Activated T-cell treated with anti-CD3 and anti-CD28 coated beads, Interleukin-2, amount 50 U/mL, for 4 hours (primary cell): ENCODE data around the gene POU2AF3. TPM values are rescaled to one million over a fixed set of nuclear protein-coding genes. Genes with fewer than 3 reads are reported as not detected.
"Not testable (repeated sequence)": the region's sequence is repeated elsewhere in the genome, so short reads cannot be mapped to it uniquely, and the experiment has no call there.

Experiments used
- ATAC-seq, 2 donors: fragments of 200-7000 bp; cut with Tn5 transposase; one replicate each; pipeline ENCODE4 v1.10.0; 2021
- DNase-seq: peaks from one replicate; pipeline ENCODE4 v3.0.0-alpha.2; 2020
- H3K27me3 Mint-ChIP-seq: one replicate; pipeline ENCODE4 v1.8.0; 2021; ENCODE audit warnings: low read depth, mixed read lengths
- H3K36me3 Mint-ChIP-seq: one replicate; pipeline ENCODE4 v1.8.0; 2022; ENCODE audit warnings: mixed read lengths; ENCODE audit not compliant: insufficient read depth
- H3K4me1 Mint-ChIP-seq: one replicate; pipeline ENCODE4 v1.8.0; 2021; ENCODE audit warnings: low read depth, mixed read lengths
- H3K4me3 Mint-ChIP-seq: one replicate; pipeline ENCODE4 v1.8.0; 2021; ENCODE audit warnings: mild to moderate bottlenecking, moderate library complexity, mixed read lengths
- H3K9me3 Mint-ChIP-seq: one replicate; pipeline ENCODE4 v1.8.0; 2021; ENCODE audit warnings: mixed read lengths
- total RNA-seq, 3 donors: library from RNA; stranded (reverse); gene quantifications; one replicate each; pipeline ENCODE4 v1.2.1, GENCODE V29; 2021

Gene POU2AF3
- total RNA-seq, 3 donors from 2014 or later, result not detected

DNA sequence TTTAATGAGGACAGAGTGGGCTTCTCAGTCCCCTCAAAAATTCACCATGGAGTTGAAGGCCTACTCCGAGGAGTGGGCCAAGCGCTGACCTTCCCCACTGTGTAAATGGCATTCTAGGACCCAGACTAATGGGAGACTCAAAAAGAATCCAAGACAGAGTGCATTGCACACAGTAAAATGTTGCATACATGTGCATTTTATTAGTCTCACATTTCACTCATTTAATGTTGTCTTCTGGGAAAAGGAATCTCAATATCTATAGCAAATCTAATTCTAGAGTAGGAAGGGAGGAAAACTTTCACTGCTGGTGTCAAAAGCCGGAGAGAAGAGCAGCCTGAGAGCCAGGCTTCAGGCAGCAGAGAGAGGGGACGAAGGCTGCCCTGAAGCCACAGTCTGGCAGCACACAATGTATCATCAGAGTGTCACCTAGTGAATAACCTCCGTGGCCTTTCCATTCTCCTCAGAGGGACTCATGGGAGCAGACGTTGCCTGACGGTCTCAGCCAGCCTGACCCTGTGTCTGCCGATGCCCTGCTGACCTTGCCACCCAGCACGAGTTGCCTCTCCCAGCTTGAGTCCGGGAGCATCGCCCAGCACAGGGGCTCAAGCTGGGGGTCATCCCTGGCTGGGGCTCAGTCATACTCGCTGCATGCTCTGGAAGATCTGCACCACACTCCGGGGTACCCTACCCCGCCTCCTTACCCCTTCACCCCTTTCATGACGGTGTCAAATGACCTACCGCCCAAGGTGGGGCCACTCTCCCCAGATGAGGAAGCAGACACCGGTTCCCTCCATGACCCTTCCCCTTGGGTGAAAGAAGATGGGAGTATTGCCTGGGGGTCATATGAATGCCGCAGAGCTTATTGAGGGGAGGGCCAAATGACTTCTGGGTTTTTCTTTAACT, 12.9 kb upstream of the POU2AF3 start:
- DNase-seq, result no peak
- Mint-ChIP-seq H3K4me1 (no peaks in the 10 kb centered on the region), H3K9me3 (no peaks in the 10 kb centered on the region), H3K27me3 (no peaks in the 10 kb centered on the region), H3K4me3 (no peak overlapping the region), H3K36me3 (no peaks in the 10 kb centered on the region)
- ATAC-seq, result peak in 1 of 2 donors; percentile 30

DNA sequence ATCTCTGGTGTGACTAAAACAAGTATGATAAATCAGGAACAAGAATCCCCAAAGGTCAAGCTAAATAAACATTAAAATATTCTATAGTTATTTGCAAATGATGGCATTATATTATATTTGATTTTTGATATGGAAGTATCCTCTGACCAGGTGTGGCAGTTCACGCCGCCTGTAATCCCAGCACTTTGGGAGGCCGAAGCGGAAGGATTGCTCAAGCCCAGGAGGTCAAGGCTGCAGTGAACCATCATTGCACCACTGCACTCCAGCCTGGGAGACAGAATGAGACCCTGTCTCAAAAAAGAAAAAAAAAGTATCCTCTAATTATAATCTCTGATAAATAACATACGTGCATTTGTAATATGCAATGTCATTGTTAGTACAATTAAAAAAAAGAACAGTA, 6.6 kb upstream of the POU2AF3 start:
- Mint-ChIP-seq H3K4me3 (no peak overlapping the region), H3K9me3 (no peaks in the 10 kb centered on the region), H3K27me3 (peaks cover 6% of the 10 kb centered on the region), H3K36me3 (no peaks in the 10 kb centered on the region), H3K4me1 (no peaks in the 10 kb centered on the region)
- DNase-seq, result no peak
- no peak for ATAC-seq

DNA sequence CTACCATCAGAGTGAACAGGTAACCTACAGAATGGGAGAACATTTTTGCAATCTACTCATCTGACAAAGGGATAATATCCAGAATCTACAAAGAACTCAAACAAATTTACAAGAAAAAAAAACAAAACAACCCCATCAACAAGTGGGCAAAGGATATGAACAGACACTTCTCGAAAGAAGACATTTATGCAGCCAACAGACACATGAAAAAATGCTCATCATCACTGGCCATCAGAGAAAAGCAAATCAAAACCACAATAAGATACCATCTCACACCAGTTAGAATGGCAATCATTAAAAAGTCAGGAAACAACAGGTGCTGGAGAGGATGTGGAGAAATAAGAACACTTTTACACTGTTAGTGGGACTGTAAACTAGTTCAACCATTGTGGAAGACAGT, 5.9 kb upstream of the POU2AF3 start:
- not testable (repeated sequence) for H3K9me3 Mint-ChIP-seq, H3K4me3 Mint-ChIP-seq, H3K4me1 Mint-ChIP-seq, H3K36me3 Mint-ChIP-seq, ATAC-seq, DNase-seq, H3K27me3 Mint-ChIP-seq

GRCh38 chr11:111296196-111296595, 2.1 kb upstream of the POU2AF3 start:
- peaks cover 2% of the 10 kb centered on the region for H3K4me1 Mint-ChIP-seq
- peaks cover 34% of the 10 kb centered on the region for H3K27me3 Mint-ChIP-seq
- H3K9me3 Mint-ChIP-seq, result no peaks in the 10 kb centered on the region
- H3K36me3 Mint-ChIP-seq, result no peaks in the 10 kb centered on the region
- ATAC-seq, result no peak
- DNase-seq, result no peak
- no peak overlapping the region for H3K4me3 Mint-ChIP-seq

GRCh38 chr11:111297696-111298095, 650 bp upstream of the POU2AF3 start:
- no peak overlapping the region for H3K4me3 Mint-ChIP-seq
- no peak for ATAC-seq
- H3K4me1 Mint-ChIP-seq, result peaks cover 2% of the 10 kb centered on the region
- no peaks in the 10 kb centered on the region for H3K36me3 Mint-ChIP-seq
- no peak for DNase-seq
- H3K9me3 Mint-ChIP-seq, result no peaks in the 10 kb centered on the region
- H3K27me3 Mint-ChIP-seq, result peaks cover 36% of the 10 kb centered on the region

GRCh38 chr11:111299101-111300026, 1.0 kb downstream of the POU2AF3 start:
- peak; percentile 36 to 55 for ATAC-seq
- Mint-ChIP-seq H3K36me3 (no peaks in the 10 kb centered on the region), H3K9me3 (no peaks in the 10 kb centered on the region), H3K27me3 (peaks cover 41% of the 10 kb centered on the region), H3K4me3 (no peak overlapping the region), H3K4me1 (peaks cover 2% of the 10 kb centered on the region)
- no peak for DNase-seq

DNA sequence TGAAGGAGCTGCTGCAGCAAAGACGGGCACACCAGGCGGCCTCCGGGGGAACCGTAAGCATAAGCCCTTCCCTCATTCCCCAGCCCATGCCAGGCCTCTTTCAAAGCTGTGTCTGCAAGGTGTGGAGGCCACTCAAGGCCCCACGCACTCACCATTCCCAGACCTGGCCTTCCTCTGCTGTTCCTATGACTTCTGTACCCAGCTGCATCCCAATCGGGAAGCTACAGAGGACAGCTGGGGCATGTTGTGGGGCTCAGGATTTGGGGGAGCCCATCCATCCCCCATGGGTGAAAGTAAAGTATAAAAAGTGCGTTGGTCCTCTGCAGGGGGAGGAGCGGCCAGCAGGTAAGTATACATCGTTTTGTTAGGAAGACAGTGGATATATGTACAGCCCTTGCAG, 2.2 kb downstream of the POU2AF3 start:
- DNase-seq (no peak), ATAC-seq (no peak)
- Mint-ChIP-seq H3K27me3 (peaks cover 44% of the 10 kb centered on the region), H3K36me3 (no peaks in the 10 kb centered on the region), H3K4me1 (peaks cover 2% of the 10 kb centered on the region), H3K4me3 (no peak overlapping the region), H3K9me3 (no peaks in the 10 kb centered on the region)

DNA sequence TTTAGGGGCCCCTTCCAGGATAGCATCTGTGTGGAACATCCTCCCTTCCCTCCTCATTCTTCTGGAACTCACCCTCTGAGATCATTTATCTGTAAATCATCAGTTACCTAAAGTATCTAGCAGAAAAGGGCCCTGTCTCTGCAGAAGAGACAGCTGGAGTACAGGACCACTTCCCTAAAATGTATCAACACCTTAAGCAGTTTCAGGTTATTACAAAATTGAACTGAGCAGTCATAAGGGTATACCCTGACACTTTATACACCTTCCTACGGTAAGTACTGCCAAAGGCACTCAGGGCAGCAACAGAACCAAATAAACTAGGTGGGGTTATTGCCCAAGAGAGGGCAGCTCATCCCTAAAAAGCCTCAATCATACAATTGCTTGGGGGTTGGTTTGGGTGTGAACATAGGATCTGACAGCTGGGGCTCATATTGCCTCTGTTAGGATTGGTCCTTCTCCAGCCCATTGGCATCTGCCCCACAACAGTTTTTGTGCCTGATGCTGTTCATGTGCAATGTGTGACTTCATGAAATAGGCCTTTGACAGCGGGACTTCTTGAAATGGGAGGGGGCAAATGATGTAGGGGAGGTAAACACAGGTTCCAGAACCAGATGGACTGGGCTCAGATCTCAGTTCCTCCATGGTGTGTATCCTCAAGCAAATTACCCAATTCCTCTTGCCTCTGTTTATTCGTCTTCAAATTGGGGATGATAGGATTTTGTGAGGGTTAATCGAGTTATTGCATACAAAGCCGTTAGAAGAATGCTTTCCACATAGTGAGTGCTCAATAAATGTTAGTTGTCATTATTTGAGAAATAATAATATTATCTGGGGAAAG, 2.9 kb downstream of the POU2AF3 start:
- peaks cover 2% of the 10 kb centered on the region for H3K4me1 Mint-ChIP-seq
- peaks cover 44% of the 10 kb centered on the region for H3K27me3 Mint-ChIP-seq
- no peaks in the 10 kb centered on the region for H3K9me3 Mint-ChIP-seq
- DNase-seq (no peak), ATAC-seq (no peak)
- no peak overlapping the region for H3K4me3 Mint-ChIP-seq
- H3K36me3 Mint-ChIP-seq, result no peaks in the 10 kb centered on the region

DNA sequence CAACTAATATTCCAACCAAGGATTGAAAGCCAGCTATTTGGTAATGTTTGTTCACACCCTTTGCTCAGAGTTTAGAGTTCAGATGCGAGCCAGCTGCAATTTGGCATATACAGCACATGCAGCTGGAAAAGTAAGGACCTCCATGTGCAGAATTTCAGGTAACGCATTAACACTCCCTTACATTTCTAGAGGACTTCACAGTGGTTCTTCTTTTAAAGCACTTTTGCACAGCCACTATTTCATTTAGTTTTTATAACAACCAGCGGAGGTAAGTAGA, 3.4 kb downstream of the POU2AF3 start:
- Mint-ChIP-seq H3K36me3 (no peaks in the 10 kb centered on the region), H3K4me3 (no peak overlapping the region), H3K9me3 (no peaks in the 10 kb centered on the region), H3K4me1 (peaks cover 2% of the 10 kb centered on the region), H3K27me3 (peaks cover 43% of the 10 kb centered on the region)
- ATAC-seq, result no peak
- DNase-seq, result no peak

DNA sequence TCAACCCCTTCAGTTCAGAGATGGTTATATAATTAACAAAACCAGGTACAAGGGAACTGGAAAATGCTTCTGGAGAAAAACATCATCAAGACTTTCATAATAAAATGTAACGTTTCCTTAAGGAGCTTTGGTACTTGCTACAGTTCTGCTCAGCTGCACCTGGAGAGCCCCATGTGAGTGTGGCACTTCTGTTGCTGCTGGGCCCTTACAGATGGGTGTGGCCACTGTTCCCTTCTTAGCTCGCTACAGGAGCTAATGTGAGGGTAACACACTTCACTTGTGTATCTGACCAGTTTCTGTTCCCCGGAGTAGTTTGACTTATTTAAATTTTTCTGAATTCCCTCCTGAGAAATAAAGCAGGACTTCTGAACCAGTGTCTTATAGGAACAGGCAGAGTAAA, 4.0 kb downstream of the POU2AF3 start:
- DNase-seq (no peak), ATAC-seq (no peak)
- no peak overlapping the region for H3K4me3 Mint-ChIP-seq
- peaks cover 41% of the 10 kb centered on the region for H3K27me3 Mint-ChIP-seq
- no peaks in the 10 kb centered on the region for H3K9me3 Mint-ChIP-seq
- peaks cover 2% of the 10 kb centered on the region for H3K4me1 Mint-ChIP-seq
- no peaks in the 10 kb centered on the region for H3K36me3 Mint-ChIP-seq

- H3K4me3 Mint-ChIP-seq, result no peak overlapping the region
- H3K9me3 Mint-ChIP-seq, result no peaks in the 10 kb centered on the region
- no peak for DNase-seq
- H3K36me3 Mint-ChIP-seq, result no peaks in the 10 kb centered on the region
- H3K4me1 Mint-ChIP-seq, result peaks cover under 1% of the 10 kb centered on the region
- peaks cover 32% of the 10 kb centered on the region for H3K27me3 Mint-ChIP-seq
- ATAC-seq, result no peak
Observed at GRCh38 chr11:111303461-111303860, 5.1 kb downstream of the POU2AF3 start.

DNA sequence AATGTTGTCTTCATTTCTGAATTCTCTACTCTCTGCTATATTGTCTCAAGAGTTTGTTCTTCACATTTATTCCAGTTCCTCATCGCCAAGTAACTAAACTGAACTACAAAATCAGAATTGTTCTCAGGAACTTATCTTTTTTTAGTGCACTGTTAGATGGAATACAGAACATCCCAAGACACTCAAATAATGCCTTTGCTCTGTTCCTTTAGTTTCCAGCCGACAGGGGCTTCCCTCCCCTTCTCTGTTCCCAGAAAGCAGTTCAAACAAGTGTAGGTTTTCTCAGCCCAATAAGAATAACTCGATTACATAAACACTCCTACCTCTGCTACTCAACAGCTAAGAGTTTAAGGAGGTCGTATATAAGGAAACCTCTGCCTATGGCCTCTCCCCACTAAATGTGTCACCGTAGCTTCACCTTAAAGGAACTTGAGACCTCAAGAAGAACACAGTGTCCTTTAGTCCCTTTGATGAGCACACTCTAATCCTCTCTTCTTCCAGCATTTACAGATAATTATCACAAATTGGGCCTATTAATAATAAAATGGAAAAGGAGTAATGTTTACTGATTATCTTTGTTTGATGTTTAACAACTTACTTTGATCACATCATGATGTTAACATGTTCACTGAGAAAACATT, 6.9 kb downstream of the POU2AF3 start:
- Mint-ChIP-seq H3K27me3 (peaks cover 26% of the 10 kb centered on the region), H3K36me3 (no peaks in the 10 kb centered on the region), H3K4me1 (no peaks in the 10 kb centered on the region), H3K9me3 (no peaks in the 10 kb centered on the region), H3K4me3 (no peak overlapping the region)
- DNase-seq (no peak), ATAC-seq (no peak)

DNA sequence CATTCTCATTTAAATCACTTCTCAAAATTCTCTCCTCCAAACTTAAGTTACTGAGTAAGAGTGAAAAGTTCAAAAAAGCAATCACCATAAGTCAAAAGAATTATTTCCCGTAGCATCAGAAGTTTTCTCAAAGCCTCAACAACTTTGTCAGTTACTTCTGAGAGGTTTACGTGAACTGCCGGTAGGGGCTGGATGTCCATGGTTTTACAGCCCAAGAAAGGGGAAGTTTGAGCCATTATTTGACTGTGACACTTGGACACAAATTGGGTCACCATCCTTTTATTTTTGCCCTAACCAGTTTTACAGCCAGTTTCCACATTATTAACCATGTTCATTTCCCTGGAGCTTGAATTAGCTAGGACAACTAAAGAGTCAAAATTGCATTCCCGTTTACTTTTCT, 7.5 kb downstream of the POU2AF3 start:
- Mint-ChIP-seq H3K4me3 (no peak overlapping the region), H3K27me3 (peaks cover 20% of the 10 kb centered on the region), H3K36me3 (no peaks in the 10 kb centered on the region), H3K4me1 (no peaks in the 10 kb centered on the region), H3K9me3 (no peaks in the 10 kb centered on the region)
- ATAC-seq, result no peak
- DNase-seq, result no peak

DNA sequence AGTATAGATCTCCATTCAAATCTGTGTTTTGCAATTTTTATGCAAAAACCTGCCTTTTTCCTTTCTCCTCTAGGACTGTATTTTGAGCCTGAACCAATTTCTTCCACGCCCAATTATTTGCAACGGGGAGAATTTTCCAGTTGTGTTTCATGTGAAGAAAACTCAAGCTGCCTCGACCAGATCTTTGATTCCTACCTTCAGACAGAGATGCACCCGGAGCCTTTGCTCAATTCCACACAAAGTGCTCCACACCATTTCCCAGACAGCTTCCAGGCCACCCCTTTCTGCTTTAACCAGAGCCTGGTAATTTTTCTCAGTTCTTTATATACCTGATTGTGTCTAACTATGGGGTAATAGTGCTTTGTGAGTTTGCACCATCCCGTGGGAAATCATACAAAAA, 8.0 kb downstream of the POU2AF3 start:
- H3K4me1 Mint-ChIP-seq, result no peaks in the 10 kb centered on the region
- peaks cover 17% of the 10 kb centered on the region for H3K27me3 Mint-ChIP-seq
- no peak overlapping the region for H3K4me3 Mint-ChIP-seq
- no peaks in the 10 kb centered on the region for H3K36me3 Mint-ChIP-seq
- no peaks in the 10 kb centered on the region for H3K9me3 Mint-ChIP-seq
- ATAC-seq (no peak), DNase-seq (no peak)
